ENCODE measurements around the gene SBF2.

GRCh38 chr11:10076458-10077141 is 217.4 kb downstream of the SBF2 start:
- TF ChIP-seq SP1 (IDR thresholded peaks at IDR 0.05) (no peak), HDGF (IDR thresholded peaks at IDR 0.05; ENCODE audit: borderline replicate concordance) (no peak), FOXM1 (IDR thresholded peaks at IDR 0.05; ENCODE audit: borderline replicate concordance) (no peak), TARDBP (IDR thresholded peaks at IDR 0.05) (no peak)

Data from HEK293T (cell line).